Esophagus muscularis mucosa (tissue), 4 donors: ENCODE results near the gene FOXM1. TPM values are rescaled to one million over a fixed set of nuclear protein-coding genes. Genes with fewer than 3 reads are reported as not detected.

ENCODE experiments used
- DNase-seq: peaks from one replicate; pipeline ENCODE4 v3.0.0-alpha.2; 2017; ENCODE audit errors: extremely low spot score
- H3K27ac ChIP-seq, 4 donors: fragments of 200-600 bp; sonication (generic); replicated peaks in 1 of 4; 1 replicate in 3 of 4; 2 replicates in 1 of 4; pipeline ENCODE4 v1.5.1; 2016 to 2019; ENCODE audit warnings: mild to moderate bottlenecking in 1 of 4
- H3K27me3 ChIP-seq, 4 donors: fragments of 200-600 bp; sonication (generic); one replicate each; pipeline versions ENCODE4 v1.5.1 to v1.6.0; 2016 to 2019
- H3K36me3 ChIP-seq, 4 donors: fragments of 200-600 bp; sonication (generic); one replicate each; pipeline ENCODE4 v1.5.1; 2016 to 2019
- H3K4me1 ChIP-seq, 4 donors: fragments of 200-600 bp; sonication (generic); one replicate each; pipeline ENCODE4 v1.5.1; 2016 to 2019
- H3K4me3 ChIP-seq, 4 donors: fragments of 200-600 bp; sonication (generic); 1 replicate in 2 of 4; 2 replicates in 2 of 4; pipeline ENCODE4 v1.5.1; 2016 to 2019; ENCODE audit warnings: mild to moderate bottlenecking in 4 of 4, moderate library complexity in 1 of 4
- H3K9me3 ChIP-seq, 4 donors: fragments of 200-600 bp; sonication (generic); 1 replicate in 3 of 4; 2 replicates in 1 of 4; pipeline ENCODE4 v1.5.1; 2016 to 2019
- CTCF ChIP-seq, 3 experiments: fragments of 200-600 bp in 2 of 3; fragments of 450-650 bp in 1 of 3; sonication (generic) in 2 of 3; IDR thresholded peaks; one replicate each; pipeline ENCODE4 v1.5.1; 2017 to 2019; ENCODE audit warnings: antibody characterized with exemption in 3 of 3, mild to moderate bottlenecking in 2 of 3, moderate library complexity in 1 of 3
- EP300 ChIP-seq: sonication (generic); formaldehyde crosslinking; IDR thresholded peaks from one replicate; pipeline ENCODE4 v1.6.1; 2017; ENCODE audit warnings: antibody characterized with exemption
- POLR2A ChIP-seq: fragments of 450-650 bp; IDR thresholded peaks from one replicate; pipeline ENCODE4 v1.6.1; 2017; ENCODE audit warnings: antibody characterized with exemption, moderate library complexity, mild to moderate bottlenecking, low read depth
- POLR2AphosphoS5 ChIP-seq, 2 donors: sonication (generic); formaldehyde crosslinking; IDR thresholded peaks; one replicate each; pipeline ENCODE4 v1.6.1; 2017; ENCODE audit warnings: antibody characterized with exemption in 2 of 2
- WGBS: methylation state at CpG from one replicate; pipeline ENCODE4 v1.1.5; 2018; 5-methylcytosine and 5-hydroxymethylcytosine counted together
- intact Hi-C: fragments of 100-400 bp; cut with DNase I; formaldehyde crosslinking; loops from one replicate; pipeline ENCODE4 v1.15.1; 2023
- total RNA-seq, 4 donors: library from RNA; depleted of rRNA; stranded (reverse); fragments of >200 nt; gene quantifications; one replicate each; pipeline versions ENCODE4 v1.1.0 to v1.2.1, GENCODE V29; 2016

The FOXM1 gene
- total RNA-seq, 4 donors from 2014 or later, result under 0.01 to 1.4 (median 0.17) TPM; not detected in 1

DNA sequence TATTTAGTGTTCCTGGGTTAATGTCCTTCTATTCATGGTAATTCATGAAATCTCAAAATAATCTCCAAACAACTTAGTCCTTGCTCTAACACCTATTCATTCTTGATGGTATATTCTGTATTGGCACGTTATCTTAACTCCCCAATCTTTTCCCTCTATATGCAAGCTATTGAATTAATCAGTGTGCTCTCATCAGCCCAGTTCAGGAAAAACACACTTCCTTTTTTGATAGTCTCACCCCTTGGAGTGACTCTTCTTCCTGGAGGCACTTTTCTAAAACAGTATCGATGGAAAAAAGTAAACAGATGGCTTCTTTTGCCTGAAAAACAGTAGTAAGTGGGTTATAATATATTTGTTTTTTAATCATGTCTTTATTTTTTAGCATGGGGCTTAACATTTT, 42.3 kb upstream of the FOXM1 start:
- Histone ChIP-seq H3K4me3 (no peak overlapping the region), H3K9me3 (no peaks in the 10 kb centered on the region), H3K4me1 (no peaks in the 10 kb centered on the region), H3K36me3 (peaks cover 23 to 94% (median 49%) of the 10 kb centered on the region in 4 donors), H3K27me3 (no peaks in the 10 kb centered on the region), H3K27ac (no peak overlapping the region)
- 76% methylated on average over 2 of the region's 2 CpGs for WGBS
- intact Hi-C loops, result no loop called here
- no peak for DNase-seq
- no peak for TF ChIP-seq POLR2AphosphoS5 (IDR thresholded peaks at IDR 0.05)
- no peak for TF ChIP-seq EP300
- no peak for TF ChIP-seq POLR2A
- no peak for TF ChIP-seq CTCF (IDR thresholded peaks at IDR 0.05)

DNA sequence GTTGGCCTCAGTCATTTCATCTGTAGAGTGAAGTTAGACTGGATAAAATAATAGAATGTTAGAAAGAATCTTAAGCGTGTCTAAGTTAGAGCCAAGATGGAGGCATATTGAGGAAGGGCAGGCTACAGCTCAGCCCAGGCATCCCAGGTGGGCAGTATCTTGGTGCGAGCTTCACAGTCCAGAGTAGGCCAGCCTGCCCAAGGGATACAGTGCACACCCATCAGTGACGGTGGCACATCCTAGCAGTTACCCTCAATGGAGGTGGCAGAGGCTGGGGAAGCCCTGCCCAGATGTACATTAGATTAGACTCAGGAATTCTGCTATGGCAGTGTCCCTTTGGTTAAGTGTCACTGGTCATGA, 35.2 kb upstream of the FOXM1 start:
- WGBS, result 93% methylated on average over 3 of the region's 3 CpGs
- intact Hi-C loops, result no loop called here
- Histone ChIP-seq H3K9me3 (no peaks in the 10 kb centered on the region), H3K36me3 (peaks cover 10 to 70% (median 31%) of the 10 kb centered on the region in 4 donors), H3K27ac (no peak overlapping the region), H3K27me3 (no peaks in the 10 kb centered on the region), H3K4me1 (peaks cover 0 to 3% (median 0%) of the 10 kb centered on the region in 4 donors), H3K4me3 (no peak overlapping the region)
- DNase-seq, result no peak
- no peak for TF ChIP-seq EP300
- TF ChIP-seq POLR2AphosphoS5 (IDR thresholded peaks at IDR 0.05), result no peak
- no peak for TF ChIP-seq CTCF (IDR thresholded peaks at IDR 0.05)
- TF ChIP-seq POLR2A, result no peak

GRCh38 chr12:2904260-2904659, 27.3 kb upstream of the FOXM1 start:
- no peaks in the 10 kb centered on the region for H3K36me3 ChIP-seq
- TF ChIP-seq POLR2AphosphoS5 (IDR thresholded peaks at IDR 0.05), result no peak
- no peak for TF ChIP-seq POLR2A
- TF ChIP-seq CTCF (IDR thresholded peaks at IDR 0.05), result no peak
- TF ChIP-seq EP300, result no peak
- no peak for DNase-seq
- intact Hi-C loops, result no loop called here
- H3K4me3 ChIP-seq, result no peak overlapping the region
- no peaks in the 10 kb centered on the region for H3K27me3 ChIP-seq
- H3K9me3 ChIP-seq, result no peaks in the 10 kb centered on the region
- no peak overlapping the region for H3K27ac ChIP-seq
- 100% methylated on average over 2 of the region's 2 CpGs for WGBS
- peaks cover 4 to 23% (median 12%) of the 10 kb centered on the region in 4 donors for H3K4me1 ChIP-seq

DNA sequence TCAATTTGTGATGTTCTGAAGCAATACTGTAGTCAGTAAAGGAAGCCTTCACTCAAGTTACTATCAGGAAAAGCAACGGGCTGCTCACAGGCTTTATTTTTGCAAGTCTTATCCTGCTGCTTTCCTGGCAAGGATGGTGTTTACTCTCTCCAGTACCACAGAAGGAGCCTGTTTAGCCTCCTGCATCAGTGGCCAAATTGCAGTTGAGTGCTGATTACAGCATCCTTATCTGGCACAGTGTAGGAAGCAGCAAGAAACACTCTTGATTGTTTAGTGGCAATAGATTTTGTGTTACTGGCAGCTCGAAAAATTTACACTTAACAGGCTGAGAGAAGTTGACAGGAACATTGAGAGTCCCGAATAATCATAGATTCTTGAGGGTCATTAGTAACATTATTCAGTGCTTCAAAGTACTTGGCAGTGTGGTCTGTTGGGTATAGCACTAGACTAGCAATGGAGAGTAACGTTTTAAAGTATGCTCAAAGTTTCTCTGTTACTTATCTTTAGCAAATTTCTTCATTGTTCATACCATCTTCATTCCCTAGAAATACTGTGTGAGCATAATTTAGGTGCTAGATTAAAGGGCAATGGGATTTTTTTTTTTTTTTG, 25.4 kb upstream of the FOXM1 start:
- Histone ChIP-seq H3K36me3 (no peaks in the 10 kb centered on the region), H3K27me3 (no peaks in the 10 kb centered on the region), H3K9me3 (no peaks in the 10 kb centered on the region), H3K27ac (no peak overlapping the region), H3K4me1 (peaks cover 4 to 23% (median 10%) of the 10 kb centered on the region in 4 donors), H3K4me3 (no peak overlapping the region)
- intact Hi-C loops, result no loop called here
- DNase-seq, result no peak
- 50% methylated on average over 4 of the region's 4 CpGs for WGBS
- TF ChIP-seq POLR2AphosphoS5 (IDR thresholded peaks at IDR 0.05) (no peak), CTCF (IDR thresholded peaks at IDR 0.05) (no peak), POLR2A (no peak), EP300 (no peak)

- no peaks in the 10 kb centered on the region for H3K27me3 ChIP-seq
- no peaks in the 10 kb centered on the region for H3K36me3 ChIP-seq
- DNase-seq, result no peak
- H3K4me3 ChIP-seq, result no peak overlapping the region
- intact Hi-C loops, result no loop called here
- H3K27ac ChIP-seq, result no peak overlapping the region
- no peak for TF ChIP-seq POLR2AphosphoS5 (IDR thresholded peaks at IDR 0.05)
- no peak for TF ChIP-seq CTCF (IDR thresholded peaks at IDR 0.05)
- no peak for TF ChIP-seq EP300
- no peak for TF ChIP-seq POLR2A
- H3K4me1 ChIP-seq, result peaks cover 9 to 33% (median 25%) of the 10 kb centered on the region in 4 donors
- 95% methylated on average over 8 of the region's 8 CpGs for WGBS
- no peaks in the 10 kb centered on the region for H3K9me3 ChIP-seq
Observed at GRCh38 chr12:2900642-2901041, 23.7 kb upstream of the FOXM1 start.
